ENCODE measurements around the gene TMEM219.

GRCh38 chr16:29978081-29978480 lies 16.2 kb downstream of the TMEM219 start:
- no peak for TF ChIP-seq EZH2 (IDR thresholded peaks at IDR 0.05; ENCODE audit: borderline replicate concordance, low read depth, low read length, poor library complexity, severe bottlenecking)
- TF ChIP-seq, protein P1, sequence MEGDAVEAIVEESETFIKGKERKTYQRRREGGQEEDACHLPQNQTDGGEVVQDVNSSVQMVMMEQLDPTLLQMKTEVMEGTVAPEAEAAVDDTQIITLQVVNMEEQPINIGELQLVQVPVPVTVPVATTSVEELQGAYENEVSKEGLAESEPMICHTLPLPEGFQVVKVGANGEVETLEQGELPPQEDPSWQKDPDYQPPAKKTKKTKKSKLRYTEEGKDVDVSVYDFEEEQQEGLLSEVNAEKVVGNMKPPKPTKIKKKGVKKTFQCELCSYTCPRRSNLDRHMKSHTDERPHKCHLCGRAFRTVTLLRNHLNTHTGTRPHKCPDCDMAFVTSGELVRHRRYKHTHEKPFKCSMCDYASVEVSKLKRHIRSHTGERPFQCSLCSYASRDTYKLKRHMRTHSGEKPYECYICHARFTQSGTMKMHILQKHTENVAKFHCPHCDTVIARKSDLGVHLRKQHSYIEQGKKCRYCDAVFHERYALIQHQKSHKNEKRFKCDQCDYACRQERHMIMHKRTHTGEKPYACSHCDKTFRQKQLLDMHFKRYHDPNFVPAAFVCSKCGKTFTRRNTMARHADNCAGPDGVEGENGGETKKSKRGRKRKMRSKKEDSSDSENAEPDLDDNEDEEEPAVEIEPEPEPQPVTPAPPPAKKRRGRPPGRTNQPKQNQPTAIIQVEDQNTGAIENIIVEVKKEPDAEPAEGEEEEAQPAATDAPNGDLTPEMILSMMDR (conservative IDR thresholded peaks at IDR 0.05; ENCODE audit: low read depth, low read length), result no peak
